ENCODE measurements around the gene CPM. TPM values are rescaled to one million over a fixed set of nuclear protein-coding genes. Genes with fewer than 3 reads are reported as not detected.

Gene CPM
- total RNA-seq, 1 experiment from 2014 or later = 3.1 TPM

GRCh38 chr12:68958322-68958721, 25.4 kb upstream of the CPM start:
- Histone ChIP-seq H3F3A (ENCODE audit: low read length, unreplicated experiment) (no peaks in the 10 kb centered on the region), H3K36me3 (ENCODE audit: low read depth, low read length) (no peaks in the 10 kb centered on the region), H3K4me2 (ENCODE audit: low read length) (no peak overlapping the region), H3K4me1 (ENCODE audit: insufficient read depth, low read length) (peaks cover 10% of the 10 kb centered on the region; the same call in 1 of the 2 replicates), H3K79me2 (ENCODE audit: low read length) (no peaks in the 10 kb centered on the region), H3K4me3 (ENCODE audit: low read length) (no peak overlapping the region), H3K9me2 (replicated peaks; ENCODE audit: low read length) (no peaks in the 10 kb centered on the region), H3K27me3 (ENCODE audit: low read length) (no peaks in the 10 kb centered on the region), H4K20me1 (ENCODE audit: low read length) (no peaks in the 10 kb centered on the region), H3K9ac (ENCODE audit: low read length) (no peak overlapping the region), H3K27ac (ENCODE audit: low read length) (no peak overlapping the region), H3K9me3 (ENCODE audit: low read length) (no peaks in the 10 kb centered on the region), H2AFZ (ENCODE audit: low read length) (no peak overlapping the region)
- ATAC-seq (no peak), DNase-seq (no peak)
- POLR2A ChIA-PET (ENCODE audit: unreplicated experiment) = no interaction called here
- intact Hi-C loops (cut with micrococcal nuclease) = no loop called here
- TF ChIP-seq CTCF (conservative IDR thresholded peaks at IDR 0.05; ENCODE audit: low read depth, low read length) = no peak
- no peak for TF ChIP-seq EZH2phosphoT487 (IDR thresholded peaks at IDR 0.05; ENCODE audit: borderline replicate concordance, low read length)
- TF ChIP-seq EZH2 (IDR thresholded peaks at IDR 0.05; ENCODE audit: low read length, unreplicated experiment) = no peak
- BruUV-seq (replicated peaks) = no TSS peak
- CTCF ChIA-PET = no interaction called here

- H3K9me3 ChIP-seq (ENCODE audit: low read length) = no peaks in the 10 kb centered on the region
- no peak for TF ChIP-seq EZH2 (IDR thresholded peaks at IDR 0.05; ENCODE audit: low read length, unreplicated experiment)
- no peak for TF ChIP-seq EZH2phosphoT487 (IDR thresholded peaks at IDR 0.05; ENCODE audit: borderline replicate concordance, low read length)
- TF ChIP-seq CTCF (conservative IDR thresholded peaks at IDR 0.05; ENCODE audit: low read depth, low read length) = no peak
- H2AFZ ChIP-seq (ENCODE audit: low read length) = no peak overlapping the region
- intact Hi-C loops (cut with micrococcal nuclease) = no loop called here
- H3K4me3 ChIP-seq (ENCODE audit: low read length) = no peak overlapping the region
- H3K36me3 ChIP-seq (ENCODE audit: low read depth, low read length) = no peaks in the 10 kb centered on the region
- H3K4me2 ChIP-seq (ENCODE audit: low read length) = no peak overlapping the region
- H3K9ac ChIP-seq (ENCODE audit: low read length) = no peak overlapping the region
- no peaks in the 10 kb centered on the region for H3K79me2 ChIP-seq (ENCODE audit: low read length)
- no peaks in the 10 kb centered on the region for H3K27me3 ChIP-seq (ENCODE audit: low read length)
- DNase-seq (no peak), ATAC-seq (no peak)
- no peaks in the 10 kb centered on the region for H3F3A ChIP-seq (ENCODE audit: low read length, unreplicated experiment)
- H3K27ac ChIP-seq (ENCODE audit: low read length) = no peak overlapping the region
- CTCF ChIA-PET = no interaction called here
- POLR2A ChIA-PET (ENCODE audit: unreplicated experiment) = no interaction called here
- no peaks in the 10 kb centered on the region for H4K20me1 ChIP-seq (ENCODE audit: low read length)
- BruUV-seq (replicated peaks) = no TSS peak
- peaks cover 11% of the 10 kb centered on the region; the same call in 1 of the 2 replicates for H3K4me1 ChIP-seq (ENCODE audit: insufficient read depth, low read length)
- no peaks in the 10 kb centered on the region for H3K9me2 ChIP-seq (replicated peaks; ENCODE audit: low read length)
Observed at GRCh38 chr12:68957273-68957672, 24.3 kb upstream of the CPM start.

- Histone ChIP-seq H3F3A (ENCODE audit: low read length, unreplicated experiment) (no peaks in the 10 kb centered on the region), H3K36me3 (ENCODE audit: low read depth, low read length) (no peaks in the 10 kb centered on the region), H3K9me2 (replicated peaks; ENCODE audit: low read length) (no peaks in the 10 kb centered on the region), H3K4me3 (ENCODE audit: low read length) (no peak overlapping the region), H3K27me3 (ENCODE audit: low read length) (no peaks in the 10 kb centered on the region), H3K27ac (ENCODE audit: low read length) (no peak overlapping the region), H3K4me1 (ENCODE audit: insufficient read depth, low read length) (peaks cover 11% of the 10 kb centered on the region; the same call in 1 of the 2 replicates), H3K4me2 (ENCODE audit: low read length) (no peak overlapping the region), H3K9me3 (ENCODE audit: low read length) (no peaks in the 10 kb centered on the region), H2AFZ (ENCODE audit: low read length) (no peak overlapping the region), H4K20me1 (ENCODE audit: low read length) (no peaks in the 10 kb centered on the region), H3K9ac (ENCODE audit: low read length) (no peak overlapping the region), H3K79me2 (ENCODE audit: low read length) (no peaks in the 10 kb centered on the region)
- intact Hi-C loops (cut with micrococcal nuclease) = no loop called here
- no peak for DNase-seq
- BruUV-seq (replicated peaks) = no TSS peak
- ChIA-PET CTCF (no interaction called here), POLR2A (ENCODE audit: unreplicated experiment) (no interaction called here)
- ATAC-seq = no peak
- TF ChIP-seq CTCF (conservative IDR thresholded peaks at IDR 0.05; ENCODE audit: low read depth, low read length) (no peak), EZH2phosphoT487 (IDR thresholded peaks at IDR 0.05; ENCODE audit: borderline replicate concordance, low read length) (no peak), EZH2 (IDR thresholded peaks at IDR 0.05; ENCODE audit: low read length, unreplicated experiment) (no peak)
Observed at GRCh38 chr12:68956466-68956865, 23.5 kb upstream of the CPM start.
